Duodenal mucosa (tissue), 2 donors: ENCODE data around the gene EVL.

Experiments used
- H3K27ac ChIP-seq: one replicate; pipeline ENCODE4 v1.7.0; 2013; ENCODE audit warnings: low read depth, low read length
- H3K27me3 ChIP-seq, 2 donors: one replicate each; pipeline ENCODE4 v1.7.0; 2013; ENCODE audit warnings: low read length in 2 of 2, control low read depth in 1 of 2; ENCODE audit not compliant: insufficient read depth in 2 of 2, control insufficient read depth in 1 of 2
- H3K36me3 ChIP-seq, 2 donors: one replicate each; pipeline ENCODE4 v1.7.0; 2013; ENCODE audit warnings: low read length in 2 of 2, control low read depth in 1 of 2; ENCODE audit not compliant: insufficient read depth in 2 of 2, control insufficient read depth in 1 of 2
- H3K4me1 ChIP-seq, 2 donors: one replicate each; pipeline ENCODE4 v1.7.0; 2013; ENCODE audit warnings: low read length in 2 of 2, control low read depth in 1 of 2; ENCODE audit not compliant: insufficient read depth in 2 of 2, control insufficient read depth in 1 of 2
- H3K4me3 ChIP-seq, 2 donors: one replicate each; pipeline ENCODE4 v1.7.0; 2013; ENCODE audit warnings: low read length in 2 of 2, low read depth in 1 of 2
- H3K9ac ChIP-seq, 2 donors: one replicate each; pipeline ENCODE4 v1.7.0; 2013; ENCODE audit warnings: low read length in 2 of 2, low read depth in 1 of 2
- H3K9me3 ChIP-seq, 2 donors: one replicate each; pipeline ENCODE4 v1.7.0; 2013; ENCODE audit warnings: low read length in 2 of 2, control low read depth in 1 of 2; ENCODE audit not compliant: control insufficient read depth in 1 of 2

EVL gene

GRCh38 chr14:100134586-100134985 lies 69.4 kb downstream of the EVL start:
- Histone ChIP-seq H3K4me3 (no peak overlapping the region), H3K9me3 (no peaks in the 10 kb centered on the region), H3K27ac (no peak overlapping the region), H3K9ac (no peak overlapping the region), H3K27me3 (no peaks in the 10 kb centered on the region), H3K36me3 (peaks cover 12 to 61% of the 10 kb centered on the region in 2 donors), H3K4me1 (peaks cover 8 to 27% of the 10 kb centered on the region in 2 donors)

DNA sequence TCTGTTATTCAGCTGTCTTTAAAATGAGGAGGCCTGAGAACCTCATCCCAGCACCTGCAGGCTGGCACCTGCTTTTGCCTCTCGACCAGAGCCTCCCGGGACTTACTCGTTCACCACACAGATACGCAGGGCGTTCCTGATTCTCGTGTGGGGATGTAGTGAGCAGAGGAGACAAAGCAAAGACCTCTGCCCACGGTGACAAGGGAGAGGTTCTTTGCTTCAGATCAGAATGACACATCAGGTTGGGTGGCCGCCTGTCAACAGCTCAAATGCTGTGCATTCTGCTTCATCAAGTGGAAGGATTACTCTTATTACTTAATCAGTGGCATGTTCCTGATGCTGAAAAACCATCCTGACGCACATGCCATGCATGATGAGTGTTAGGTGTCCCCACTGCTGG lies 69.9 kb downstream of the EVL start:
- no peak overlapping the region for H3K9ac ChIP-seq
- no peak overlapping the region for H3K4me3 ChIP-seq
- no peak overlapping the region for H3K27ac ChIP-seq
- no peaks in the 10 kb centered on the region for H3K9me3 ChIP-seq
- peaks cover 11 to 59% of the 10 kb centered on the region in 2 donors for H3K36me3 ChIP-seq
- no peaks in the 10 kb centered on the region for H3K27me3 ChIP-seq
- peaks cover 12 to 31% of the 10 kb centered on the region in 2 donors for H3K4me1 ChIP-seq

DNA sequence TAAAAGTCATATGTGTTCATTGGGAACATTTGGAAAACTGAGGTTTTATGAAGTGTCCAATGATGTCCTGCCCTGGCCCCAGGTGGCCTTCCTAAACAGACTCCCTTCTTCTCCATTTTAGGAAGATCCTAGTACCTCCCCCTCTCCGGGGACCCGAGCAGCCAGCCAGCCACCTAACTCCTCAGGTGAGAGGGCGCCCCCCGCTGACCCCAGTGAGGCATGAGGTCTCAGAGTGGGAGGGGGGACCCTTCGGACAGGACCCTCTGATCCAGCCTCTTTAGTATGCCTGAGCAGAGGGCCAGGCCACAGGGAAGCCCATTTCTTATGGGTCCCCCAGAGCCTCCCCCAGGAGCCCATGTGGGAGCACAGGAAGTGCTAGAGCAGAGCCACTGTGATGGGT lies 70.6 kb downstream of the EVL start:
- Histone ChIP-seq H3K27me3 (no peaks in the 10 kb centered on the region), H3K9me3 (no peaks in the 10 kb centered on the region), H3K4me3 (no peak overlapping the region), H3K27ac (no peak overlapping the region), H3K4me1 (peaks cover 18 to 32% of the 10 kb centered on the region in 2 donors), H3K9ac (no peak overlapping the region), H3K36me3 (peaks cover 11 to 52% of the 10 kb centered on the region in 2 donors)

DNA sequence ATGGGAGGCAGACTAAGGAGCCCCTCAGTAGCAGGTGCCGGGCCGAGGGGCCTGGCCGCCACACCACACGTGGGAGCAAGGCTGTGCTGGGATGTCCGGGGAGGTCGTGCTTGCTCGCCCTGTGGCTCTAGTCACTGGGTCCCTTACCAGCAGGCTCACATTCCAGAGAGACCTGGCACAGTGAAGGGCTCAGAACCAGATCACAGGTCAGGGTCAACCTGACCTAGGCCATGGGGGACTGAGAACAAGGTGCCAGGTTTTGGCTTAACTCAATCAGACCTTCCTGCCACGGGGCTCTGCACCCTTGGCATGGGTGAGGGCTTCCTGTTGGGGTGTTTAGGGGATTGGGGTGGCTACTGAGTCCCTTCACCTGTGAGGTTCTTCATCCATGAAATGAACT lies 72.0 kb downstream of the EVL start:
- H3K27ac ChIP-seq: no peak overlapping the region
- H3K27me3 ChIP-seq: no peaks in the 10 kb centered on the region
- peaks cover 27 to 35% of the 10 kb centered on the region in 2 donors for H3K4me1 ChIP-seq
- H3K4me3 ChIP-seq: no peak overlapping the region
- peaks cover 11 to 60% of the 10 kb centered on the region in 2 donors for H3K36me3 ChIP-seq
- H3K9me3 ChIP-seq: no peaks in the 10 kb centered on the region
- H3K9ac ChIP-seq: no peak overlapping the region

DNA sequence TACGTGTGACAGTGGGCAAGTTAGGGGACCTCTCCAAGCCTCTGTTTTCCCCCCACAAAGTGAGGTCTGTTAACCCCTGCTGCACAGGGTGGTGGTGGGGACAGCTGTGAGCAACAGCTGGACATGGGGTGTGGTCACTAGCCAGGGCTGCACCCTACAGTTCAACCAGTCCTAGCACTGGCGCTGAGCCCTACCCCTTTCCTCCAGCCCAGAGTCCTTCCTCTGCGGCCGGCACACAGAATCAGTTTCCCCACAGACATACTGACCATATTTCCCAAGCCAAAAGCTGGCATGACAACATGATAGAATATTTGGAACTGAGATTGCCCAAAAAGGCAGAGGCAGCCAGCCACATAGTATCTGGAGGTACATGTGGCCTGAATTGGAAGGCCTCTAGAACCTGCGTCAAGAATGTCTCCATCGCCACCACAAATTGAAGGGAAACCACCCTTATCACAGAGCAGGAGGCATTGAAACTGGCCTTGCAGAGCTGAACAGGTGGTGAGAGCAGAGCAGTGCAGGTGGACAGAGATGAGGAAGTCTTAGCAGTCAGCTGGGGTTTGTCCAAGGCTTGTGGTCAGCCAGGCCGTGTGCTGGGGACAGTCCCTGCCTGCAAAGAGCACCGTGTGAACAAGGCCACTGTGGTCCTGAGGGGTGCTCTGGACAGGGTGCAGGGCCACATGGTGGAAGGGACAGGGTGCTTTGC lies 73.0 kb downstream of the EVL start:
- Histone ChIP-seq H3K36me3 (peaks cover 11 to 52% of the 10 kb centered on the region in 2 donors), H3K9me3 (no peaks in the 10 kb centered on the region), H3K4me3 (no peak overlapping the region), H3K27me3 (no peaks in the 10 kb centered on the region), H3K27ac (no peak overlapping the region), H3K9ac (no peak overlapping the region), H3K4me1 (peaks cover 37 to 44% of the 10 kb centered on the region in 2 donors)

DNA sequence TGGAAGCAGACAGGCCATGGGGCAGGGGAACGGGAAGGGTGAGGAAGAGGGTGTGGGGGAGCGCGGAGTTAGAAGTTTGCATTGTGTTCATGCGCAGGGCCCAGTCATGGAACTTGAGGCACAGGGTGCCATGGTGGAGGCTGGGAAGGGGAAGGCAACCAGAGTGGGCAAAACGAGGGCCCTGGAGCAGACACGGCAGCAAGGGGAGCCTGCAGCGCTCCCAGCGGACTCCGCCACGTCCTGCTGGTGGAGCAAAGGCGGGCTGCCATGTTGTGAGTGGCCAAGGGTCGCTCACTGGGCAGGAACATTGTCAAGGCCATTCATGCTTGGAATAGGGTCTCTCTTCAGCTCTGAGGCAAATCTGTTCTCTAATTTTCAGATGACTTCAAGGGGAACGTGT lies 73.7 kb downstream of the EVL start:
- Histone ChIP-seq H3K27ac (no peak overlapping the region), H3K9me3 (no peaks in the 10 kb centered on the region), H3K4me1 (peaks cover 43 to 48% of the 10 kb centered on the region in 2 donors), H3K4me3 (no peak overlapping the region), H3K9ac (no peak overlapping the region), H3K27me3 (no peaks in the 10 kb centered on the region), H3K36me3 (peaks cover 11 to 54% of the 10 kb centered on the region in 2 donors)

DNA sequence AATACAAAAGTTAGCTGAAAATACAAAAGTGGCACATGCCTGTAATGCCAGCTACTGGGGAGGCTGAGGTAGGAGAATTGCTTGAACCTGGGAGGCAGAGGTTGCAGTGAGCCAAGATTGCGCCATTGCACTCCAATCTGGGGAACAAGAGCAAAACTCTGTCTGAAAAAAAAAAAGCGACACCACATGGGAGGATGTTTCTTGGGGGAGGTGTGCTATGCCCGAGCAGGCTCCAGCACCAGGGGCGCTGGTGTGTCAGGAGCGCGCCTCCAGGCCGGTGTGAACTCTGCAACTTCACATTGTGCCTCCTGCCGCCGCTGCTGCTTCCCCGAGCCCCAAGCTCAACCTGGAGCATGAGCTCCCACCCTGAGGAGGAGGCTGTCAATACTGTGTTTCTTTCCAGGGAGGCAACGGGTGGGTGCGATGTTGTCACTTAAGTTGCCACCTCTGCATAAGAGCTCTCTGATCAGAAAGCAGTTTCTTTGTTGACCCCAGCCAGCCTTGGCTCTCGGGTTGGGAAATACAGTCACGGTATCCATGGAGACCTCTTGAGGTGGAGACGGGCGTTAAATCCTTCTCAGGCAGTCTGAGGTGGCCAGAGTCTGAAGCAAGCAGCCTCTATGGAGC lies 75.3 kb downstream of the EVL start:
- H3K27ac ChIP-seq: no peak overlapping the region

GRCh38 chr14:100141098-100141497 lies 75.9 kb downstream of the EVL start:
- peak overlapping the region; percentile 16 to 48 for H3K9ac ChIP-seq
- peak overlapping the region in 1 of 2 donors; percentile 7 for H3K4me3 ChIP-seq
- no peak overlapping the region for H3K27ac ChIP-seq
- peaks cover 14 to 48% of the 10 kb centered on the region in 2 donors for H3K36me3 ChIP-seq
- H3K27me3 ChIP-seq: no peaks in the 10 kb centered on the region
- no peaks in the 10 kb centered on the region for H3K9me3 ChIP-seq
- H3K4me1 ChIP-seq: peaks cover 59% of the 10 kb centered on the region in 2 donors

More for the DNA sequence above, 75.3 kb downstream of the EVL start:
- Histone ChIP-seq H3K27me3 (no peaks in the 10 kb centered on the region), H3K9me3 (no peaks in the 10 kb centered on the region), H3K4me1 (peaks cover 54% of the 10 kb centered on the region in 2 donors), H3K9ac (peak overlapping the region in 1 of 2 donors; percentile 16), H3K4me3 (peak overlapping the region in 1 of 2 donors; percentile 7), H3K36me3 (peaks cover 14 to 49% of the 10 kb centered on the region in 2 donors)

DNA sequence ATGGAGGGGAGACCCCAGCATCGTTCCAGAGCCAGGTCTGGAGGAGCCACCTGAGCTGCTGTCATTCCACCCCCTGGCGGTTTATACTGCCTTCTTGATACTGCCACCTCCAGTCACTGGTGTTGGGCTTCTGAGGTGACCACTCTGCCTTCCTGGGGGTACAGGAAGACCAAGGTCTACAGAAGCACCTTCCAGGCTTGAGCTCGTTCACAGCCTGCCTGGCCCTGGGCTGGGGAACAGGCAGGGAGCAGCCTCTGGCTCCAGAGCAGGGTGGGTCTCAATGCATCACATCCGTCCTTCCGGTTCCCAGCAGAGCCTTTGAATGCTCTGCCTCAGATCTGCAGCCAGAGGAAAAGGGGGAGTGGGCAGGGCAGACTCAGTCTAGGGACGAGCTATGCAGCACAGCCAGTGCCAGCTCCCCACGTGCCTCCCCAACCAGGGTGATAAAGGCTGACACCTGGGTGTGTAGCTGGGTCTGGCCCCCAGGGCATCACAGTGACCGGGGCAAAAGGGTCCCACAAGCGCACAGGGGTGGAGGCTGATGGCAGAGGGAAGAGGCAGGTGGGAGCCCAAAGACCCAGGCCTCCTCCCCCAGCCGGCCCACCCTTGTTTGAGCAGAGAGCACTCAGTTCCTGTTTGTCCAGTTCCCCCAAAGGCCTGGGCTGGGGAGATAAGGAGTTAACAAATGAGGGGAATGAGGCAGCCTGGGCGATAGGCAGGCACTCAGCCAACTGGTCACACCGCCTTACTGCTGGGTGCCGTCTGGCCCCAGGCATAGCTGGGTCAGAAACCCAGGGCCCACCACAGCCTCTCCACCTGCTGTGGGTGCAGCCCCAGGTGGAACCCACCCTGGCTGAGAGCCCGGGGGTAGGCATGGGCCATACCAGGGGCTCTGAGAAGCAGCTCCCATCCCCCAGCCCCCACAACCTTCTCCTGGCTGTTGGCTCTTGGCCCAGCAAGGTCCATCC lies 77.1 kb downstream of the EVL start:
- Histone ChIP-seq H3K9ac (peak overlapping the region; percentile 48 to 53), H3K4me1 (peaks cover 72% of the 10 kb centered on the region in 2 donors), H3K36me3 (peaks cover 12 to 41% of the 10 kb centered on the region in 2 donors), H3K27ac (peak overlapping the region; percentile 58), H3K27me3 (no peaks in the 10 kb centered on the region), H3K4me3 (peak overlapping the region in 1 of 2 donors; percentile 52), H3K9me3 (no peaks in the 10 kb centered on the region)
